Endothelial cell of umbilical vein (primary cell): ENCODE data around the gene SPRED3. TPM values are rescaled to one million over a fixed set of nuclear protein-coding genes. Genes with fewer than 3 reads are reported as not detected.

Experiments used
- BruUV-seq: library from RNA; stranded (reverse); fragments of 400-500 nt; replicated peaks from 2 replicates; lab custom pipeline; 2021; lab: Mats Ljungman, UMichigan
- CTCF ChIA-PET: fragments of 300-600, 350-600 bp; sonication (Branson Sonifier 250); formaldehyde crosslinking; loops from one replicate; lab custom pipeline; 2021; ENCODE audit warnings: antibody characterized with exemption, inconsistent platforms; lab: Charles Lee
- POLR2A ChIA-PET: fragments of 300-600, 350-600 bp; sonication (Branson Sonifier 250); formaldehyde crosslinking; loops from one replicate; lab custom pipeline; 2021; ENCODE audit warnings: antibody characterized with exemption, inconsistent platforms; lab: Charles Lee
- DNase-seq: peaks from one replicate; pipeline ENCODE4 v3.0.0-alpha.2; 2011; ENCODE audit warnings: low read depth, low spot score
- FAIRE-seq: peaks from 2 replicates; lab custom pipeline; 2011; peaks lifted over from hg19 to GRCh38; lab: Jason Lieb, UNC
- H2AFZ ChIP-seq: 2 replicates; pipeline ENCODE4 v1.6.0; 2012; ENCODE audit warnings: low read depth, low read length, control low read depth, inconsistent platforms
- H3K27ac ChIP-seq: 2 replicates; pipeline ENCODE4 v1.5.1; 2011; ENCODE audit warnings: low read depth, mild to moderate bottlenecking, control low read depth, low read length, moderate library complexity; ENCODE audit not compliant: insufficient read depth
- H3K27me3 ChIP-seq, 2 experiments: 2 replicates each; pipeline versions ENCODE4 v1.6.0 to v1.6.1; 2011; ENCODE audit warnings: low read length in 2 of 2, mixed read lengths in 1 of 2; ENCODE audit not compliant: control insufficient read depth in 2 of 2, insufficient read depth in 2 of 2
- H3K36me3 ChIP-seq, 2 experiments: 2 replicates in 1 of 2; 3 replicates in 1 of 2; pipeline ENCODE4 v1.5.1; 2011; ENCODE audit warnings: low read length in 2 of 2, mild to moderate bottlenecking in 1 of 2, moderate library complexity in 1 of 2; ENCODE audit not compliant: control insufficient read depth in 2 of 2, insufficient read depth in 2 of 2; ENCODE audit errors: extremely low read depth in 1 of 2
- H3K4me1 ChIP-seq: 3 replicates; pipeline ENCODE4 v1.5.1; 2011; ENCODE audit warnings: mild to moderate bottlenecking, low read length; ENCODE audit not compliant: control insufficient read depth, insufficient read depth; ENCODE audit errors: extremely low read depth
- H3K4me2 ChIP-seq: 2 replicates; pipeline ENCODE4 v1.6.1; 2011; ENCODE audit warnings: low read length, control low read depth, mixed read lengths; ENCODE audit not compliant: insufficient read depth
- H3K4me3 ChIP-seq, 3 experiments: fragments of 200-600 bp in 1 of 3; sonication (generic), shearing (Covaris generic) in 1 of 3; replicated peaks in 1 of 3; 2 replicates each; pipeline ENCODE4 v1.5.1; 2011 to 2016; ENCODE audit warnings: control low read depth in 3 of 3, low read length in 3 of 3, mild to moderate bottlenecking in 2 of 3, inconsistent platforms in 1 of 3, low read depth in 1 of 3, moderate library complexity in 1 of 3; ENCODE audit not compliant: insufficient read depth in 1 of 3
- H3K79me2 ChIP-seq: 2 replicates; pipeline ENCODE4 v1.6.0; 2012; ENCODE audit warnings: low read length, inconsistent platforms; ENCODE audit not compliant: control insufficient read depth, insufficient read depth
- H3K9ac ChIP-seq: replicated peaks from 2 replicates; pipeline ENCODE3; 2011; ENCODE audit warnings: low read length, control low read depth; ENCODE audit not compliant: insufficient read depth; ENCODE audit errors: extremely low read depth
- H3K9me1 ChIP-seq: replicated peaks from 3 replicates; pipeline ENCODE4 v1.6.0; 2011; ENCODE audit warnings: mild to moderate bottlenecking, low read length; ENCODE audit not compliant: control insufficient read depth, insufficient read depth; ENCODE audit errors: extremely low read depth
- H3K9me3 ChIP-seq: replicated peaks from 2 replicates; pipeline ENCODE4 v1.5.1; 2012; ENCODE audit warnings: low read length, inconsistent platforms; ENCODE audit not compliant: control insufficient read depth, insufficient read depth
- H4K20me1 ChIP-seq: replicated peaks from 2 replicates; pipeline ENCODE3; 2011; ENCODE audit warnings: mild to moderate bottlenecking, low read length; ENCODE audit not compliant: control insufficient read depth, insufficient read depth; ENCODE audit errors: extremely low read depth
- CTCF ChIP-seq, 2 donors: IDR thresholded peaks; 1 replicate in 1 of 2; 2 replicates in 1 of 2; pipeline ENCODE4 v1.5.1; 2011; ENCODE audit warnings: low read length in 2 of 2, mild to moderate bottlenecking in 2 of 2, moderate library complexity in 2 of 2, control low read depth in 1 of 2, inconsistent platforms in 1 of 2, low read depth in 1 of 2; ENCODE audit not compliant: insufficient read depth in 1 of 2; ENCODE audit errors: extremely low read depth in 1 of 2
- EZH2 ChIP-seq: IDR thresholded peaks from 2 replicates; pipeline ENCODE4 v1.6.1; 2012; ENCODE audit warnings: borderline replicate concordance, low read depth, mild to moderate bottlenecking, moderate library complexity, low read length, inconsistent platforms; ENCODE audit not compliant: severe bottlenecking
- FOS ChIP-seq: IDR thresholded peaks from 2 replicates; pipeline ENCODE4 v1.6.1; 2011; ENCODE audit warnings: mild to moderate bottlenecking, low read length, moderate library complexity, borderline replicate concordance; ENCODE audit not compliant: insufficient read depth
- GATA2 ChIP-seq: IDR thresholded peaks from 2 replicates; pipeline ENCODE4 v1.7.0; 2011; ENCODE audit warnings: low read depth, mild to moderate bottlenecking, moderate library complexity, mixed read lengths, low read length; ENCODE audit not compliant: insufficient read length, insufficient read depth
- JUN ChIP-seq: IDR thresholded peaks from 2 replicates; pipeline ENCODE4 v1.6.1; 2011; ENCODE audit warnings: borderline replicate concordance, low read depth; ENCODE audit not compliant: insufficient read length, insufficient read depth
- MAX ChIP-seq: IDR thresholded peaks from 2 replicates; pipeline ENCODE4 v1.6.1; 2011; ENCODE audit not compliant: insufficient read depth, insufficient read length
- MYC ChIP-seq: IDR thresholded peaks from one replicate; pipeline ENCODE4 v1.6.1; 2011; ENCODE audit warnings: mild to moderate bottlenecking, low read depth, low read length
- POLR2A ChIP-seq: IDR thresholded peaks from 2 replicates; pipeline ENCODE4 v1.6.1; 2012; ENCODE audit warnings: low read depth, mild to moderate bottlenecking, control low read depth, low read length
- POLR2AphosphoS5 ChIP-seq: IDR thresholded peaks from 2 replicates; pipeline ENCODE4 v1.6.1; 2012; ENCODE audit warnings: low read depth, mild to moderate bottlenecking, control low read depth, low read length, moderate library complexity; ENCODE audit not compliant: insufficient read depth
- dilution Hi-C: fragments of 300-500 bp; cut with MboI; formaldehyde crosslinking; loops from one replicate; pipeline ENCODE4 v1.15.0; 2019; ENCODE audit warnings: low sequenced_read_pairs; ENCODE audit not compliant: extremely low pct_ligation_motif_present
- intact Hi-C: fragments of 100-400 bp; cut with micrococcal nuclease; formaldehyde crosslinking; loops from one replicate; pipeline ENCODE4 v1.10.0; 2022
- polyA plus RNA-seq, 4 experiments: library from polyadenylated mRNA; depleted of rRNA in 3 of 4; stranded (reverse) in 3 of 4; unstranded in 1 of 4; fragments of >200 nt; gene quantifications; 2 replicates each; pipeline versions ENCODE4 v1.2.1 to v1.2.3, GENCODE V29; 2011 to 2012; ENCODE audit warnings: missing spikeins in 1 of 4
- total RNA-seq: library from RNA; stranded (reverse); gene quantifications from 2 replicates; pipeline ENCODE4 v1.2.3, GENCODE V29; 2021

Gene SPRED3
- total and polyA plus RNA-seq, 2 donors (not counting 3 experiments of a cell fraction or from before 2014, with no cell fraction given), result 5.7 to 15.7 TPM

GRCh38 chr19:38417146-38417543 lies 28.6 kb downstream of the SPRED3 start:
- Histone ChIP-seq H3K79me2 (no peaks in the 10 kb centered on the region), H3K9me1 (no peaks in the 10 kb centered on the region), H3K4me2 (no peak overlapping the region), H3K27me3 (no peaks in the 10 kb centered on the region), H3K27ac (no peak overlapping the region), H3K4me1 (no peaks in the 10 kb centered on the region), H4K20me1 (no peaks in the 10 kb centered on the region), H3K36me3 (no peaks in the 10 kb centered on the region), H2AFZ (no peak overlapping the region), H3K9ac (no peak overlapping the region), H3K9me3 (no peaks in the 10 kb centered on the region), H3K4me3 (no peak overlapping the region)
- BruUV-seq, result no TSS peak
- ChIA-PET POLR2A (interaction anchor here (0.7 kb wide), 1 partner anchor 418 kb away, joined by 7 read pairs; no protein-coding TSS in a partner anchor), CTCF (no interaction called here)
- intact Hi-C loops (no loop called here), dilution Hi-C loops (no loop called here)
- DNase-seq, result no peak
- no peak for TF ChIP-seq CTCF (IDR thresholded peaks at IDR 0.05; ENCODE audit: extremely low read depth in 1 of 2, insufficient read depth in 1 of 2, low read depth in 1 of 2, low read length in 2 of 2)
- no peak for TF ChIP-seq JUN
- no peak for TF ChIP-seq FOS
- TF ChIP-seq POLR2A, result no peak
- no peak for TF ChIP-seq MAX
- no peak for TF ChIP-seq MYC
- no peak for TF ChIP-seq POLR2AphosphoS5
- TF ChIP-seq GATA2, result no peak
- no peak for TF ChIP-seq EZH2
- FAIRE-seq, result no peak
